ENCODE data around the gene SPATA2. TPM values are rescaled to one million over a fixed set of nuclear protein-coding genes. Genes with fewer than 3 reads are reported as not detected.

SPATA2 gene
- total RNA-seq, 1 experiment from 2014 or later, result 8.3 TPM

GRCh38 chr20:49913399-49914047, 1.8 kb downstream of the SPATA2 start:
- TF ChIP-seq POLR2AphosphoS5 (IDR thresholded peaks at IDR 0.05; ENCODE audit: low read depth, low read length) (no peak), REST (IDR thresholded peaks at IDR 0.05; ENCODE audit: insufficient read depth in 1 of 2, low read depth in 2 of 2, low read length in 1 of 2) (0 out of 4 replicates have a peak, but pooled peaks of 1 of the 2 experiments have one; percentile 23)
- BruUV-seq (replicated peaks), result TSS peak; percentile 65
- POLR2A ChIA-PET, result interaction anchor here (0.7 kb wide), 2 partner anchors 92 to 181 kb away, joined by 3 to 5 read pairs; no protein-coding TSS in a partner anchor

GRCh38 chr20:49910340-49910706, 5.0 kb downstream of the SPATA2 start:
- H3K27ac ChIP-seq (ENCODE audit: low read length), result no peak overlapping the region
- in situ Hi-C loops (cut with HindIII; ENCODE audit: low pct_unique_long_range_greater_than_20kb, low sequenced_read_pairs), result no loop called here
- peaks cover 4% of the 10 kb centered on the region; the same call in 1 of the 2 replicates for H3K36me3 ChIP-seq (ENCODE audit: control insufficient read depth, insufficient read depth, low read length)
- ChIA-PET CTCF (no interaction called here), POLR2A (no interaction called here)
- DNase-seq (ENCODE audit: low read depth, low spot score) (no peak), ATAC-seq (no peak)
- peaks cover 9% of the 10 kb centered on the region for H3K4me1 ChIP-seq (ENCODE audit: control insufficient read depth, insufficient read depth, low read length)
- BruUV-seq (replicated peaks), result no TSS peak
- H3K9me3 ChIP-seq (ENCODE audit: control insufficient read depth, insufficient read depth, low read depth, low read length), result no peaks in the 10 kb centered on the region
- H3K4me3 ChIP-seq (ENCODE audit: low read depth in 2 of 2, low read length in 2 of 2), result no peak overlapping the region
- intact Hi-C loops (cut with micrococcal nuclease; ENCODE audit: unreplicated experiment), result no loop called here
- H3K27me3 ChIP-seq (ENCODE audit: control insufficient read depth, insufficient read depth, low read length), result no peaks in the 10 kb centered on the region
- no peak for TF ChIP-seq POLR2AphosphoS5 (IDR thresholded peaks at IDR 0.05; ENCODE audit: low read depth, low read length)
- no peak for TF ChIP-seq TCF7L2 (IDR thresholded peaks at IDR 0.05; ENCODE audit: low read depth, low read length)
- no peak for TF ChIP-seq CTCF (IDR thresholded peaks at IDR 0.05)
- TF ChIP-seq SIN3A (IDR thresholded peaks at IDR 0.05; ENCODE audit: borderline replicate concordance, insufficient read depth, low read depth, low read length), result no peak
- TF ChIP-seq REST (IDR thresholded peaks at IDR 0.05; ENCODE audit: insufficient read depth in 1 of 2, low read depth in 2 of 2, low read length in 1 of 2), result no peak

More at GRCh38 chr20:49913399-49914047, 1.8 kb downstream of the SPATA2 start:
- Histone ChIP-seq H3K4me1 (ENCODE audit: control insufficient read depth, insufficient read depth, low read length) (peaks cover 15% of the 10 kb centered on the region), H3K27ac (ENCODE audit: low read length) (no peak overlapping the region), H3K4me3 (ENCODE audit: low read depth in 2 of 2, low read length in 2 of 2) (peak overlapping the region in 1 of 2 experiments; percentile 76; a peak in 3 of 4 replicates), H3K9me3 (ENCODE audit: control insufficient read depth, insufficient read depth, low read depth, low read length) (no peaks in the 10 kb centered on the region), H3K27me3 (ENCODE audit: control insufficient read depth, insufficient read depth, low read length) (no peaks in the 10 kb centered on the region), H3K36me3 (ENCODE audit: control insufficient read depth, insufficient read depth, low read length) (peaks cover 3% of the 10 kb centered on the region; the same call in 1 of the 2 replicates)
- CTCF ChIA-PET, result interaction anchor here (0.9 kb wide), 1 partner anchor 241 kb away, joined by 3 read pairs; no protein-coding TSS in a partner anchor
- intact Hi-C loops (cut with micrococcal nuclease; ENCODE audit: unreplicated experiment) (no loop called here), in situ Hi-C loops (cut with HindIII; ENCODE audit: low pct_unique_long_range_greater_than_20kb, low sequenced_read_pairs) (no loop called here)
- DNase-seq (ENCODE audit: low read depth, low spot score) (no peak), ATAC-seq (no peak)

All from Panc1 (cell line).